ENCODE data around the gene BTN1A1. TPM values are rescaled to one million over a fixed set of nuclear protein-coding genes. Genes with fewer than 3 reads are reported as not detected.
"Not testable (repeated sequence)": the region's sequence is repeated elsewhere in the genome, so short reads cannot be mapped to it uniquely, and the experiment has no call there.

BTN1A1 gene
- total RNA-seq, 1 experiment from 2014 or later: not detected

GRCh38 chr6:26537160-26537845 is 37.2 kb downstream of the BTN1A1 start:
- DNase-seq (ENCODE audit: low read depth): peak; percentile 96

- DNase-seq (ENCODE audit: low read depth): peak; percentile 89
Observed at GRCh38 chr6:26537846-26538571, 37.9 kb downstream of the BTN1A1 start, which contains the start of gene HMGN4. Gene HMGN4, plus strand, starts transcription at chr6:26538366. Its CDS starts 6,841 bp downstream, at chr6:26545207.

GRCh38 chr6:26538572-26538902 is 38.4 kb downstream of the BTN1A1 start:
- DNase-seq (ENCODE audit: low read depth): no peak

GRCh38 chr6:26539071-26539615 is 39.0 kb downstream of the BTN1A1 start:
- no peak for DNase-seq (ENCODE audit: low read depth)

GRCh38 chr6:26541579-26541978 is 41.5 kb downstream of the BTN1A1 start:
- no peak for DNase-seq (ENCODE audit: low read depth)

GRCh38 chr6:26543953-26544352 is 43.9 kb downstream of the BTN1A1 start:
- no peak for DNase-seq (ENCODE audit: low read depth)

- no peak for DNase-seq (ENCODE audit: low read depth)
Observed at GRCh38 chr6:26544473-26544872, 44.4 kb downstream of the BTN1A1 start.

GRCh38 chr6:26545627-26546026 is 45.5 kb downstream of the BTN1A1 start:
- DNase-seq (ENCODE audit: low read depth): no peak

- not testable (repeated sequence) for DNase-seq (ENCODE audit: low read depth)
Observed at GRCh38 chr6:26547363-26547762, 47.3 kb downstream of the BTN1A1 start.

- no peak for DNase-seq (ENCODE audit: low read depth)
Observed at GRCh38 chr6:26550250-26550993, 50.3 kb downstream of the BTN1A1 start.

- DNase-seq (ENCODE audit: low read depth): no peak
Observed at GRCh38 chr6:26552205-26552604, 52.1 kb downstream of the BTN1A1 start.

- DNase-seq (ENCODE audit: low read depth): no peak
Observed at GRCh38 chr6:26552640-26553188, 52.6 kb downstream of the BTN1A1 start.

GRCh38 chr6:26553264-26553634 is 53.1 kb downstream of the BTN1A1 start:
- DNase-seq (ENCODE audit: low read depth): peak; percentile 70

GRCh38 chr6:26553635-26554446 is 53.7 kb downstream of the BTN1A1 start:
- peak; percentile 88 for DNase-seq (ENCODE audit: low read depth)

- DNase-seq (ENCODE audit: low read depth): no peak
Observed at GRCh38 chr6:26554447-26554696, 54.3 kb downstream of the BTN1A1 start.

- peak; percentile 74 for DNase-seq (ENCODE audit: low read depth)
Observed at GRCh38 chr6:26554697-26555504, 54.8 kb downstream of the BTN1A1 start.

- no peak for DNase-seq (ENCODE audit: low read depth)
Observed at GRCh38 chr6:26555505-26556262, 55.6 kb downstream of the BTN1A1 start.

- peak; percentile 93 for DNase-seq (ENCODE audit: low read depth)
Observed at GRCh38 chr6:26556263-26557070, 56.4 kb downstream of the BTN1A1 start.
